ENCODE data around the gene MEGF9.

Gene MEGF9

DNA sequence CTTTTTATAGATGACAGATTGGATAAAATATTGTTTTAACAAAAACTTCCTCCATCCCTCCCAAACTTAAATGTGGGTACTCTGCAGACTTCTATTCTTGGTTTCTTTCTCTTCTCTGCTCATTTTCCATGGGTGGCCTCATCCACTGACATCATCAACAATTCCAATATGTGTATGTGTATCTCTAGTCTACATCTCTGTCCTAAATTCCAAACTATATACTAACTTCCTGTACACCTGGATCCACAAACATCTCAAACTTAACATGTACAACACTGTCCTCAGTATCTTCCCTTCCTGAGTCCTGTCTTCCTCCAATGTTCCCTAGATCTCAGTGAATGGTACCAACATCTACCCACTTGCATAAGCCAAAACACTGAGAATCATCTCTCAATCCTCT lies 105.8 kb downstream of the MEGF9 start:
- Histone ChIP-seq H3K4me1 (ENCODE audit: control insufficient read depth, insufficient read depth, low read length) (no peaks in the 10 kb centered on the region), H3K9ac (ENCODE audit: low read length in 2 of 2) (no peak overlapping the region), H3K9me3 (ENCODE audit: control insufficient read depth in 2 of 2, low read length in 2 of 2) (no peaks in the 10 kb centered on the region), H3K27me3 (ENCODE audit: control insufficient read depth in 1 of 2, insufficient read depth in 2 of 2, low read length in 2 of 2) (no peaks in the 10 kb centered on the region), H3K36me3 (ENCODE audit: control insufficient read depth in 2 of 2, insufficient read depth in 2 of 2, low read length in 2 of 2) (peaks cover 3 to 9% of the 10 kb centered on the region in 2 donors), H3K27ac (ENCODE audit: low read length) (no peak overlapping the region), H3K4me3 (ENCODE audit: low read length in 2 of 2) (no peak overlapping the region)

GRCh38 chr9:120603591-120603990 lies 110.7 kb downstream of the MEGF9 start:
- H3K27me3 ChIP-seq (ENCODE audit: control insufficient read depth in 1 of 2, insufficient read depth in 2 of 2, low read length in 2 of 2) = no peaks in the 10 kb centered on the region
- no peaks in the 10 kb centered on the region for H3K4me1 ChIP-seq (ENCODE audit: control insufficient read depth, insufficient read depth, low read length)
- no peak overlapping the region for H3K27ac ChIP-seq (ENCODE audit: low read length)
- H3K9ac ChIP-seq (ENCODE audit: low read length in 2 of 2) = no peak overlapping the region
- H3K36me3 ChIP-seq (ENCODE audit: control insufficient read depth in 2 of 2, insufficient read depth in 2 of 2, low read length in 2 of 2) = peaks cover 3 to 9% of the 10 kb centered on the region in 2 donors
- no peaks in the 10 kb centered on the region for H3K9me3 ChIP-seq (ENCODE audit: control insufficient read depth in 2 of 2, low read length in 2 of 2)
- H3K4me3 ChIP-seq (ENCODE audit: low read length in 2 of 2) = no peak overlapping the region

DNA sequence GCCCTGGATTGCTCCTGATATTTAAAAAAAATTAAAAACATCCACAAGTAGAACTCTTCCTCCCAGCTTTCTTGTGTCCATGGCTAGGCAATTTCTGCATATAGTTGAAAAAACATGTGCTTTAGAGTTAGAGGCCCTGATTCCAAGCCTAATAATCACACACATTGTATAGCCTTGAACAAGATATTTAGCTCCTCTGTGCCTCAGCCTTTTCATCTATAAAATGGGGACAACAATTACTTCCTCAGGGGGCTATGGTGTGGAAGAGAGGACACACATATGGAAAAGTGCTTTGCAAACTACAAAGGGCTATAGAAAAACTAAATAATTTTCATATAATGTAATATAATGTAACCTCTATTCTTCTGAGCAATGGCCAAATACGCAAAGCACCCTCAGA lies 111.3 kb downstream of the MEGF9 start:
- peaks cover 3 to 9% of the 10 kb centered on the region in 2 donors for H3K36me3 ChIP-seq (ENCODE audit: control insufficient read depth in 2 of 2, insufficient read depth in 2 of 2, low read length in 2 of 2)
- no peaks in the 10 kb centered on the region for H3K4me1 ChIP-seq (ENCODE audit: control insufficient read depth, insufficient read depth, low read length)
- H3K4me3 ChIP-seq (ENCODE audit: low read length in 2 of 2) = no peak overlapping the region
- no peak overlapping the region for H3K9ac ChIP-seq (ENCODE audit: low read length in 2 of 2)
- H3K27me3 ChIP-seq (ENCODE audit: control insufficient read depth in 1 of 2, insufficient read depth in 2 of 2, low read length in 2 of 2) = no peaks in the 10 kb centered on the region
- no peaks in the 10 kb centered on the region for H3K9me3 ChIP-seq (ENCODE audit: control insufficient read depth in 2 of 2, low read length in 2 of 2)
- no peak overlapping the region for H3K27ac ChIP-seq (ENCODE audit: low read length)

DNA sequence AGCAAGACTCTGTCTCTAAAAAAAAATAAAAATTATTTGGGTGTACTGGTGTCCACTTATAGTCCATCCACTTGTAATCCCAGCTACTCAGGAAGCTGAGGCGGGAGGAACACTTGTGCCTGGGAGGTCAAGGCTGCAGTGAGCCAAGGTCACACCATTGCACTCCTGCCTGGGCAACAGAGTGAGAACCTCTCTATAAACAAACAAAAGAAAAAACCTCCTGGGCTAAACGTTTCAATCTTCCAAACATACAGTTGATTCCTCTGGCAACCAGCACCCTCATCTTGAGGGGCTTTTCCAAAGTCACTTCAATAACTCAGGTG lies 120.4 kb downstream of the MEGF9 start:
- Histone ChIP-seq H3K9ac (ENCODE audit: low read length in 2 of 2) (no peak overlapping the region), H3K4me1 (ENCODE audit: control insufficient read depth, insufficient read depth, low read length) (no peaks in the 10 kb centered on the region), H3K27me3 (ENCODE audit: control insufficient read depth in 1 of 2, insufficient read depth in 2 of 2, low read length in 2 of 2) (no peaks in the 10 kb centered on the region)

GRCh38 chr9:120593250-120593954 lies 120.9 kb downstream of the MEGF9 start:
- no peaks in the 10 kb centered on the region for H3K27me3 ChIP-seq (ENCODE audit: control insufficient read depth in 1 of 2, insufficient read depth in 2 of 2, low read length in 2 of 2)
- peaks cover 0 to 7% of the 10 kb centered on the region in 2 donors for H3K9me3 ChIP-seq (ENCODE audit: control insufficient read depth in 2 of 2, low read length in 2 of 2)
- H3K4me1 ChIP-seq (ENCODE audit: control insufficient read depth, insufficient read depth, low read length) = no peaks in the 10 kb centered on the region
- H3K27ac ChIP-seq (ENCODE audit: low read length) = no peak overlapping the region
- H3K36me3 ChIP-seq (ENCODE audit: control insufficient read depth in 2 of 2, insufficient read depth in 2 of 2, low read length in 2 of 2) = no peaks in the 10 kb centered on the region
- no peak overlapping the region for H3K4me3 ChIP-seq (ENCODE audit: low read length in 2 of 2)
- no peak overlapping the region for H3K9ac ChIP-seq (ENCODE audit: low read length in 2 of 2)

More for the DNA sequence above, 120.4 kb downstream of the MEGF9 start:
- Histone ChIP-seq H3K27ac (ENCODE audit: low read length) (no peak overlapping the region), H3K9me3 (ENCODE audit: control insufficient read depth in 2 of 2, low read length in 2 of 2) (peaks cover 0 to 7% of the 10 kb centered on the region in 2 donors), H3K36me3 (ENCODE audit: control insufficient read depth in 2 of 2, insufficient read depth in 2 of 2, low read length in 2 of 2) (no peaks in the 10 kb centered on the region), H3K4me3 (ENCODE audit: low read length in 2 of 2) (no peak overlapping the region)

- H3K9me3 ChIP-seq (ENCODE audit: control insufficient read depth in 2 of 2, low read length in 2 of 2) = peaks cover 0 to 7% of the 10 kb centered on the region in 2 donors
- H3K9ac ChIP-seq (ENCODE audit: low read length in 2 of 2) = no peak overlapping the region
- no peaks in the 10 kb centered on the region for H3K27me3 ChIP-seq (ENCODE audit: control insufficient read depth in 1 of 2, insufficient read depth in 2 of 2, low read length in 2 of 2)
- no peaks in the 10 kb centered on the region for H3K36me3 ChIP-seq (ENCODE audit: control insufficient read depth in 2 of 2, insufficient read depth in 2 of 2, low read length in 2 of 2)
- no peaks in the 10 kb centered on the region for H3K4me1 ChIP-seq (ENCODE audit: control insufficient read depth, insufficient read depth, low read length)
- no peak overlapping the region for H3K4me3 ChIP-seq (ENCODE audit: low read length in 2 of 2)
- H3K27ac ChIP-seq (ENCODE audit: low read length) = no peak overlapping the region
Observed at GRCh38 chr9:120592210-120592609, 122.1 kb downstream of the MEGF9 start.

GRCh38 chr9:120587328-120587727 lies 126.9 kb downstream of the MEGF9 start:
- H3K36me3 ChIP-seq (ENCODE audit: control insufficient read depth in 2 of 2, insufficient read depth in 2 of 2, low read length in 2 of 2) = no peaks in the 10 kb centered on the region

DNA sequence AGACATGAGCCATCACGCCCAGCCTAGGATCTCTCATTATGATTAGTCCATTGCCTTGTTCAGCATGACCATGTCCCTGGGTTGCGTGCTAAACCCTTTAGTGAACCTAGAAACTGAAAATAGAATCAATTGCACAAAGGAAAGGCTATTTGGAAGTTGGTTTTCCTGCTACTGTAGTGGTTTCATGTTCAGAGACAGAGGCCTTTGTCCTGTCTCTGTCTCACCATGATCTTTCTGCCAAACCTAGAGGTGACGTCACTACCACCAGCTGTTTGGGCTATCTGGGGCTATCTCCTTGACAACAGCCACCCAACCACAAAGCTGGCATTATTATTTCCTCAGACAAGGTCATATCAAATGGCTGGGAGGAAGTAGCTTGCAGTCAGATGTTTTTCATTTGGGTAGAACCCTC lies 130.3 kb downstream of the MEGF9 start:
- Histone ChIP-seq H3K27me3 (ENCODE audit: control insufficient read depth in 1 of 2, insufficient read depth in 2 of 2, low read length in 2 of 2) (peaks cover 0 to 3% of the 10 kb centered on the region in 2 donors), H3K9ac (ENCODE audit: low read length in 2 of 2) (no peak overlapping the region), H3K4me3 (ENCODE audit: low read length in 2 of 2) (no peak overlapping the region), H3K36me3 (ENCODE audit: control insufficient read depth in 2 of 2, insufficient read depth in 2 of 2, low read length in 2 of 2) (no peaks in the 10 kb centered on the region), H3K27ac (ENCODE audit: low read length) (no peak overlapping the region), H3K9me3 (ENCODE audit: control insufficient read depth in 2 of 2, low read length in 2 of 2) (no peaks in the 10 kb centered on the region), H3K4me1 (ENCODE audit: control insufficient read depth, insufficient read depth, low read length) (peaks cover 11% of the 10 kb centered on the region)

More at GRCh38 chr9:120587328-120587727, 126.9 kb downstream of the MEGF9 start:
- H3K27me3 ChIP-seq (ENCODE audit: control insufficient read depth in 1 of 2, insufficient read depth in 2 of 2, low read length in 2 of 2) = peaks cover 0 to 3% of the 10 kb centered on the region in 2 donors
- H3K4me3 ChIP-seq (ENCODE audit: low read length in 2 of 2) = no peak overlapping the region
- H3K9ac ChIP-seq (ENCODE audit: low read length in 2 of 2) = no peak overlapping the region
- peaks cover 0 to 7% of the 10 kb centered on the region in 2 donors for H3K9me3 ChIP-seq (ENCODE audit: control insufficient read depth in 2 of 2, low read length in 2 of 2)
- no peak overlapping the region for H3K27ac ChIP-seq (ENCODE audit: low read length)
- no peaks in the 10 kb centered on the region for H3K4me1 ChIP-seq (ENCODE audit: control insufficient read depth, insufficient read depth, low read length)

DNA sequence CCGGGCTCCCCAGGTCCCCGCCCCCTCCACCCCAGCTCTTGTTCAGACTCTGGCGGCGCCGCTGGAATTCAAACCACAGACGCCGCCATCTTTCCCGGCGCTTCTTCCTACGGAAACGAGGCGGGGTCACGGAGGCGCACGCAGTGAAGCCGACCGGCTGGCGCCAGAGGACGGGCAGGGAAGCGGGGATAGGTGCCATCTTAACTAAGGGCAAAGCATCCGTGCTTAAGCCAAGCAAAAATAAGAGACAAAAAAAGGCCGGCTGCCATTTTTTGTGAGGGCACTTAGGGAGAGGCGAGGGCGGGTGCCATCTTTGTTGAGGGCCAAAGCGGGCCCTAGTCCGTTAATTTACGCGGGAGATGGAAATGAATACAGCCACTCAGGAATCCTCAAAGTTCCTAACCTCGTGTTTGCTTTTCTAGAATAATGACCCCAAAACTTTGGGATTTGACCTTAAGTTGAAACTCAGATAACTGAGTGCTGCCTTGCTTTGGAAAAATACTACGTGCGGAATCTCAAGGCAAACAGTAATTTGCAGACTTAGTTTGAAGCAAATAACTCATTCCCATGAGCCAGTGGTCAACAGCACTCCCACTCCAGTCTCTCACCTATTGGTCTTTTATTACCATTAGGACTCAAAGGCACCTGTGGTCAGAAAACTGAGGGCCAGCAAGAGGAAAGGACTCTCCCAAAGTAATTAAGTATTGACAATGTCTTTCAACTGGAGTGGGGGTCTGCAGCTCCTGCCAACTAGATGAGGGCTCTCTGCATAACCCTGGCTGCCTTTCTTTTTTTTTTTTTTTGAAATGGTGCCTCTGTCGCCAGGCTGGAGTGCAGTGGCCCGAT lies 134.0 kb downstream of the MEGF9 start, which contains the start of gene CDK5RAP2:
TSS of gene CDK5RAP2 (minus strand) at position 117 of the 846 bp plus-strand sequence. CDS start 189 bp downstream, outside the sequence.
- Histone ChIP-seq H3K36me3 (ENCODE audit: control insufficient read depth in 2 of 2, insufficient read depth in 2 of 2, low read length in 2 of 2) (peaks cover 0 to 3% of the 10 kb centered on the region in 2 donors), H3K4me1 (ENCODE audit: control insufficient read depth, insufficient read depth, low read length) (peaks cover 17% of the 10 kb centered on the region), H3K9me3 (ENCODE audit: control insufficient read depth in 2 of 2, low read length in 2 of 2) (no peaks in the 10 kb centered on the region), H3K4me3 (ENCODE audit: low read length in 2 of 2) (peak within 1 kb of the TSS; percentile 88 to 96), H3K9ac (ENCODE audit: low read length in 2 of 2) (peak within 1 kb of the TSS; percentile 74 to 89), H3K27me3 (ENCODE audit: control insufficient read depth in 1 of 2, insufficient read depth in 2 of 2, low read length in 2 of 2) (peaks cover 0 to 3% of the 10 kb centered on the region in 2 donors), H3K27ac (ENCODE audit: low read length) (peak within 1 kb of the TSS; percentile 46)

- H3K4me1 ChIP-seq (ENCODE audit: control insufficient read depth, insufficient read depth, low read length) = peaks cover 17% of the 10 kb centered on the region
- no peaks in the 10 kb centered on the region for H3K9me3 ChIP-seq (ENCODE audit: control insufficient read depth in 2 of 2, low read length in 2 of 2)
- H3K36me3 ChIP-seq (ENCODE audit: control insufficient read depth in 2 of 2, insufficient read depth in 2 of 2, low read length in 2 of 2) = peaks cover 0 to 3% of the 10 kb centered on the region in 2 donors
- H3K9ac ChIP-seq (ENCODE audit: low read length in 2 of 2) = peak overlapping the region; percentile 74 to 89
- peak overlapping the region; percentile 46 for H3K27ac ChIP-seq (ENCODE audit: low read length)
- H3K27me3 ChIP-seq (ENCODE audit: control insufficient read depth in 1 of 2, insufficient read depth in 2 of 2, low read length in 2 of 2) = no peaks in the 10 kb centered on the region
- H3K4me3 ChIP-seq (ENCODE audit: low read length in 2 of 2) = peak overlapping the region; percentile 88 to 96
Observed at GRCh38 chr9:120579139-120580050, 134.9 kb downstream of the MEGF9 start.

All from stomach smooth muscle (tissue), 2 donors.